H1 (cell line): ENCODE data around the gene EPHB1. TPM values are rescaled to one million over a fixed set of nuclear protein-coding genes. Genes with fewer than 3 reads are reported as not detected.

Experiments
- CTCF ChIA-PET: fragments of 300-600 bp; sonication (Branson Sonifier 250); formaldehyde crosslinking; loops from one replicate; lab custom pipeline; 2021; ENCODE audit not compliant: partially characterized antibody; lab: Charles Lee
- POLR2A ChIA-PET: fragments of 300-600 bp; sonication (Branson Sonifier 250); formaldehyde crosslinking; loops from one replicate; lab custom pipeline; 2021; ENCODE audit warnings: inconsistent platforms; ENCODE audit not compliant: partially characterized antibody; lab: Charles Lee
- DNase-seq, 2 experiments: peaks; one replicate each; pipeline versions ENCODE4 v3.0.0 to v3.0.0-alpha.2; 2010 to 2022; ENCODE audit warnings: low spot score in 2 of 2, low read depth in 1 of 2, mixed read lengths in 1 of 2
- FAIRE-seq: peaks from 2 replicates; lab custom pipeline; 2011; peaks lifted over from hg19 to GRCh38; lab: Jason Lieb, UNC
- H2AFZ ChIP-seq: 2 replicates; pipeline ENCODE4 v1.8.1; 2012; ENCODE audit warnings: low read length, inconsistent platforms
- H2AK5ac ChIP-seq: 2 replicates; pipeline ENCODE4 v1.6.1; 2013; ENCODE audit warnings: low read depth, low read length
- H2BK120ac ChIP-seq: replicated peaks from 2 replicates; pipeline ENCODE3; 2013; ENCODE audit warnings: low read depth, low read length, inconsistent platforms
- H2BK12ac ChIP-seq: 2 replicates; pipeline ENCODE4 v1.6.1; 2013; ENCODE audit warnings: low read depth, low read length
- H2BK15ac ChIP-seq: 2 replicates; pipeline ENCODE4 v1.6.1; 2013; ENCODE audit warnings: low read length
- H2BK20ac ChIP-seq: 2 replicates; pipeline ENCODE4 v1.6.1; 2013; ENCODE audit warnings: low read length
- H2BK5ac ChIP-seq: 2 replicates; pipeline ENCODE4 v1.6.1; 2013; ENCODE audit warnings: low read depth, low read length
- H3K14ac ChIP-seq: 2 replicates; pipeline ENCODE4 v1.6.1; 2013; ENCODE audit warnings: inconsistent platforms; ENCODE audit not compliant: insufficient read length
- H3K18ac ChIP-seq: 2 replicates; pipeline ENCODE4 v1.6.1; 2013; ENCODE audit warnings: low read length; ENCODE audit errors: extremely low read depth
- H3K23ac ChIP-seq: 2 replicates; pipeline ENCODE4 v1.6.1; 2013; ENCODE audit warnings: inconsistent platforms; ENCODE audit not compliant: insufficient read length
- H3K23me2 ChIP-seq: 2 replicates; pipeline ENCODE4 v1.6.1; 2013; ENCODE audit warnings: low read depth, low read length
- H3K27ac ChIP-seq: 2 replicates; pipeline ENCODE4 v1.6.1; 2011; ENCODE audit warnings: low read depth, low read length, inconsistent platforms
- H3K27me3 ChIP-seq, 4 experiments: replicated peaks in 1 of 4; 1 replicate in 1 of 4; 2 replicates in 3 of 4; pipeline versions ENCODE4 v1.6.1 to v1.8.1; 2011 to 2013; ENCODE audit warnings: low read length in 3 of 4, mild to moderate bottlenecking in 3 of 4, inconsistent platforms in 2 of 4, mixed read lengths in 2 of 4, moderate library complexity in 1 of 4; ENCODE audit not compliant: control insufficient read depth in 3 of 4, insufficient read depth in 3 of 4; ENCODE audit errors: extremely low read depth in 1 of 4
- H3K36me3 ChIP-seq, 4 experiments: 2 replicates each; pipeline versions ENCODE4 v1.6.1 to v1.8.1; 2011 to 2013; ENCODE audit warnings: mild to moderate bottlenecking in 4 of 4, low read length in 3 of 4, moderate library complexity in 2 of 4, control low read depth in 1 of 4, inconsistent platforms in 1 of 4; ENCODE audit not compliant: insufficient read depth in 4 of 4, control insufficient read depth in 2 of 4
- H3K4ac ChIP-seq: replicated peaks from 2 replicates; pipeline ENCODE3; 2013; ENCODE audit warnings: low read length, low read depth, mixed read lengths, inconsistent platforms; ENCODE audit not compliant: insufficient read length
- H3K4me1 ChIP-seq, 4 experiments: replicated peaks in 1 of 4; 1 replicate in 1 of 4; 2 replicates in 3 of 4; pipeline versions ENCODE4 v1.6.1 to v1.8.1; 2011 to 2013; ENCODE audit warnings: low read length in 3 of 4, inconsistent platforms in 2 of 4, mixed read lengths in 1 of 4; ENCODE audit not compliant: insufficient read depth in 4 of 4, control insufficient read depth in 3 of 4
- H3K4me2 ChIP-seq, 2 experiments: 2 replicates each; pipeline versions ENCODE4 v1.6.1 to v1.8.1; 2011 to 2013; ENCODE audit warnings: low read depth in 2 of 2, low read length in 2 of 2, control low read depth in 1 of 2, inconsistent platforms in 1 of 2, mild to moderate bottlenecking in 1 of 2; ENCODE audit not compliant: insufficient read depth in 1 of 2
- H3K4me3 ChIP-seq, 4 experiments: fragments of 200-600, 300-600 bp in 1 of 4; sonication (generic), shearing (Covaris generic), sonication (Bioruptor Twin) in 1 of 4; 2 replicates each; pipeline versions ENCODE4 v1.5.1 to v1.8.1; 2011 to 2016; ENCODE audit warnings: low read length in 4 of 4, low read depth in 3 of 4, control low read depth in 2 of 4, inconsistent platforms in 2 of 4, mild to moderate bottlenecking in 2 of 4, mixed read lengths in 1 of 4, moderate library complexity in 1 of 4; ENCODE audit not compliant: insufficient read depth in 2 of 4; ENCODE audit errors: extremely low read depth in 1 of 4
- H3K56ac ChIP-seq: replicated peaks from 2 replicates; pipeline ENCODE3; 2013; ENCODE audit warnings: low read depth, mild to moderate bottlenecking, mixed read lengths, low read length, inconsistent platforms; ENCODE audit not compliant: insufficient read length
- H3K79me1 ChIP-seq: 2 replicates; pipeline ENCODE4 v1.6.1; 2013; ENCODE audit warnings: low read depth, low read length, control low read depth
- H3K79me2 ChIP-seq, 2 experiments: 2 replicates each; pipeline versions ENCODE4 v1.6.1 to v1.8.1; 2012 to 2013; ENCODE audit warnings: low read length in 2 of 2, mild to moderate bottlenecking in 2 of 2, inconsistent platforms in 1 of 2; ENCODE audit not compliant: insufficient read depth in 2 of 2, control insufficient read depth in 1 of 2
- H3K9ac ChIP-seq, 4 experiments: replicated peaks in 1 of 4; 1 replicate in 1 of 4; 2 replicates in 3 of 4; pipeline versions ENCODE4 v1.6.1 to v1.8.1; 2011 to 2013; ENCODE audit warnings: low read depth in 3 of 4, low read length in 3 of 4, control low read depth in 2 of 4, mild to moderate bottlenecking in 2 of 4, moderate library complexity in 2 of 4, inconsistent platforms in 1 of 4; ENCODE audit errors: extremely low read depth in 1 of 4
- H3K9me3 ChIP-seq, 2 experiments: 2 replicates each; pipeline versions ENCODE4 v1.6.1 to v1.8.1; 2012 to 2013; ENCODE audit warnings: mild to moderate bottlenecking in 2 of 2, moderate library complexity in 2 of 2, control low read depth in 1 of 2, inconsistent platforms in 1 of 2, low read depth in 1 of 2, low read length in 1 of 2, mixed read lengths in 1 of 2; ENCODE audit not compliant: insufficient read depth in 2 of 2
- H4K20me1 ChIP-seq, 2 experiments: replicated peaks in 1 of 2; 2 replicates each; pipeline versions ENCODE3 to v1.8.1; 2011 to 2013; ENCODE audit warnings: inconsistent platforms in 2 of 2, low read length in 2 of 2, mild to moderate bottlenecking in 1 of 2; ENCODE audit not compliant: insufficient read depth in 2 of 2, control insufficient read depth in 1 of 2
- H4K5ac ChIP-seq: 2 replicates; pipeline ENCODE4 v1.6.1; 2013; ENCODE audit warnings: low read length, low read depth, mixed read lengths, inconsistent platforms; ENCODE audit not compliant: insufficient read length
- H4K8ac ChIP-seq: 2 replicates; pipeline ENCODE4 v1.8.0; 2013; ENCODE audit warnings: mild to moderate bottlenecking, moderate library complexity, low read length, inconsistent platforms; ENCODE audit not compliant: insufficient read depth; ENCODE audit errors: extremely low read depth
- H4K91ac ChIP-seq: replicated peaks from 2 replicates; pipeline ENCODE3; 2013; ENCODE audit warnings: low read length, mixed read lengths, inconsistent platforms; ENCODE audit not compliant: insufficient read length
- CEBPB ChIP-seq: IDR thresholded peaks from 2 replicates; pipeline ENCODE4 v1.6.1; 2012; ENCODE audit warnings: low read depth, low read length
- CHD2 ChIP-seq: IDR thresholded peaks from 2 replicates; pipeline ENCODE4 v1.6.1; 2012; ENCODE audit warnings: low read length, improper control_type of control experiment
- JUND ChIP-seq: IDR thresholded peaks from 2 replicates; pipeline ENCODE4 v1.6.1; 2011; ENCODE audit warnings: mild to moderate bottlenecking, improper control_type of control experiment, low read length
- SP1 ChIP-seq: IDR thresholded peaks from 2 replicates; pipeline ENCODE4 v1.6.1; 2011; ENCODE audit warnings: low read depth, low read length
- WGBS, 2 experiments: shearing (Covaris generic) in 1 of 2; methylation state at CpG; one replicate each; pipeline versions ENCODE4 v1.1.6 to v1.1.7; 2013 to 2015; ENCODE audit warnings: low lambda C conversion rate in 2 of 2, mixed read lengths in 2 of 2, inconsistent platforms in 1 of 2, low coverage in 1 of 2, missing lambda C conversion rate in 1 of 2; ENCODE audit not compliant: insufficient replicate concordance in 2 of 2, insufficient coverage in 1 of 2, insufficient read length in 1 of 2; ENCODE audit errors: extremely low coverage in 1 of 2, missing lambda C conversion rate in 1 of 2; 5-methylcytosine and 5-hydroxymethylcytosine counted together
- polyA plus RNA-seq, 7 experiments: library from polyadenylated mRNA; depleted of rRNA in 3 of 7; stranded (reverse) in 5 of 7; unstranded in 2 of 7; fragments of >200 nt in 5 of 7; fragments of 200-250 nt in 2 of 7; gene quantifications; 1 replicate in 5 of 7; 2 replicates in 1 of 7; 4 replicates in 1 of 7; pipeline versions ENCODE4 v1.2.1 to v1.2.3, GENCODE V29; 2011 to 2013; ENCODE audit warnings: missing spikeins in 2 of 7, mixed read lengths in 2 of 7
- total RNA-seq: library from RNA; stranded (reverse); fragmentation: NEBNext Ultra II Directional; extraction: Animal tissue kit (Norgen Biotek cat#: 25700); gene quantifications from 2 replicates; pipeline ENCODE4 v1.2.1, GENCODE V29; 2021
- TF ChIP-seq, protein P1 (sequence below), 3 experiments: IDR thresholded peaks; 1 replicate in 2 of 3; 2 replicates in 1 of 3; pipeline versions ENCODE4 v1.5.1 to v1.6.1; 2011; ENCODE audit warnings: low read length in 3 of 3, mild to moderate bottlenecking in 3 of 3, inconsistent platforms in 2 of 3, low read depth in 1 of 3, moderate library complexity in 1 of 3; ENCODE audit not compliant: insufficient read depth in 1 of 3; ENCODE audit errors: control extremely low read depth in 1 of 3

The EPHB1 gene
- total and polyA plus RNA-seq, 2 of the 8 experiments (the other 6 are each of a cell fraction or from before 2014, with no cell fraction given) = 3.5 to 5.9 TPM

DNA sequence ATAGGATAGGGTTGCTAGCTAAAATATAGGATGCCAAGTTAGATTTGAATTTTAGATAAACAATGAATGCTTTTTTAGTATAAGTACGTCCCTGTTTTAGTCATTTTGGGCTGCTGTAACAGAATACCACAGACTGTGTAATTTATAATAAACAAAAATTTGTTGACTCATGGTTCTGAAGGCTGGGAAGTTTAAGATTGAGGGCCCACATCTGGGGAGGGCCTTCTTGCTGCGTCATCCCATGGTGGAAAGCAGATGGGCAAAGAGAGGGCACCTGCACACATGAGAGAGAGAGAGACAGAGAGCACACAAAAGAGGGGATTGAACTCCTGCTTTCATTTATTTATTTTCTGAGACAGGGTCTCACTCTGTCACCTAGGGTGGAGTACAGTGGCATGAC, 246.5 kb downstream of the EPHB1 start:
- Histone ChIP-seq H4K20me1 (no peaks in the 10 kb centered on the region), H2AFZ (no peak overlapping the region), H3K4me2 (no peak overlapping the region), H4K5ac (no peak overlapping the region), H3K18ac (no peak overlapping the region), H3K56ac (no peak overlapping the region), H2BK12ac (no peak overlapping the region), H3K27me3 (no peaks in the 10 kb centered on the region), H3K36me3 (no peaks in the 10 kb centered on the region), H2BK5ac (no peak overlapping the region), H4K8ac (no peak overlapping the region), H2BK120ac (no peak overlapping the region), H2AK5ac (no peak overlapping the region), H3K9me3 (no peaks in the 10 kb centered on the region; a peak in 1 of 4 replicates), H4K91ac (no peak overlapping the region), H2BK20ac (no peak overlapping the region), H3K14ac (no peak overlapping the region), H3K4me1 (no peaks in the 10 kb centered on the region), H3K9ac (no peak overlapping the region), H3K79me1 (no peaks in the 10 kb centered on the region), H3K4ac (no peak overlapping the region), H3K4me3 (no peak overlapping the region), H3K27ac (no peak overlapping the region), H2BK15ac (no peak overlapping the region), H3K23me2 (no peaks in the 10 kb centered on the region), H3K23ac (no peak overlapping the region), H3K79me2 (no peaks in the 10 kb centered on the region)
- DNase-seq (no peak), FAIRE-seq (no peak)
- WGBS, 2 experiments = 97% methylated on average over 2 of the region's 2 CpGs; no CpG with 5 or more reads in 1 of the 2 experiments
- TF ChIP-seq SP1 = no peak
- TF ChIP-seq CHD2 = no peak
- no peak for TF ChIP-seq CEBPB
- TF ChIP-seq, protein P1, sequence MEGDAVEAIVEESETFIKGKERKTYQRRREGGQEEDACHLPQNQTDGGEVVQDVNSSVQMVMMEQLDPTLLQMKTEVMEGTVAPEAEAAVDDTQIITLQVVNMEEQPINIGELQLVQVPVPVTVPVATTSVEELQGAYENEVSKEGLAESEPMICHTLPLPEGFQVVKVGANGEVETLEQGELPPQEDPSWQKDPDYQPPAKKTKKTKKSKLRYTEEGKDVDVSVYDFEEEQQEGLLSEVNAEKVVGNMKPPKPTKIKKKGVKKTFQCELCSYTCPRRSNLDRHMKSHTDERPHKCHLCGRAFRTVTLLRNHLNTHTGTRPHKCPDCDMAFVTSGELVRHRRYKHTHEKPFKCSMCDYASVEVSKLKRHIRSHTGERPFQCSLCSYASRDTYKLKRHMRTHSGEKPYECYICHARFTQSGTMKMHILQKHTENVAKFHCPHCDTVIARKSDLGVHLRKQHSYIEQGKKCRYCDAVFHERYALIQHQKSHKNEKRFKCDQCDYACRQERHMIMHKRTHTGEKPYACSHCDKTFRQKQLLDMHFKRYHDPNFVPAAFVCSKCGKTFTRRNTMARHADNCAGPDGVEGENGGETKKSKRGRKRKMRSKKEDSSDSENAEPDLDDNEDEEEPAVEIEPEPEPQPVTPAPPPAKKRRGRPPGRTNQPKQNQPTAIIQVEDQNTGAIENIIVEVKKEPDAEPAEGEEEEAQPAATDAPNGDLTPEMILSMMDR (IDR thresholded peaks at IDR 0.05; ENCODE audit: control extremely low read depth in 1 of 3, insufficient read depth in 1 of 3, low read depth in 1 of 3, low read length in 3 of 3) = no peak
- TF ChIP-seq JUND = no peak
- CTCF ChIA-PET = interaction anchor here (1.0 to 1.2 kb wide), 2 partner anchors 200 to 462 kb away, joined by 3 read pairs; no protein-coding TSS in a partner anchor
- POLR2A ChIA-PET = no interaction called here
